Measurements from ENCODE around the gene RARRES1.

RARRES1 gene

DNA sequence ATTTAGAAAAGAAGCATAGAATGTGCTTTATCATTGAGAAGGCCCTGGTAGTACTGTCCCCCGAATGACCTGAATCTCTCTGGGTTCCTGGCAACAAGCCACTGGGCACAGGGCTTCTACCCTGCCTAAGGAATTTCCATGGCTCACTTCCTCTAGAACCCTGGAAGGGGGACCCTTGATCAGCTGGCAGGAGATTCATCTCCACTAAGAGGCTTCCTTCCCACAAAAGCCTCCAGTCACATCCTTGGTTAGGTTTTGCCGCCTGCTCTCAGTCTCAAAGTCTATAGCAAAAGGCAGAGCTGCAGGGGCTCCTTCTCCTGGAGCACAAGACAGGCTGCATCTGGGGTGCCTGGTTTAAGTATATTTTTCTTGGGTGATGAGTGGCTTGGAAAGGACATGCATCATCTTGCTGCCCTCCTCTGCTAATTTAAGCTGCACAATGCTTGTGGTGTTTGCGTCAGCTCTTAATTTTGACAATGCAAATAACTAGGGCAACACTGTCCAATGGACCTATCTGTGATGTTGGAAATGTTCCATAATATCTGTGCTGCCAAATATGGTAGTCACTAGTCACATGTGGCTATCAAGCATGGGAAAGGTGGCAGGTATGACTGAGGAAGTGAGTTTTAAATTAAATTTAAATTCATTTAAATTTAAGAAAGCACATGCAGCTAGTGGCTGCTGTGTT, 33.4 kb upstream of the RARRES1 start:
- no peak for DNase-seq (ENCODE audit: low read depth)

DNA sequence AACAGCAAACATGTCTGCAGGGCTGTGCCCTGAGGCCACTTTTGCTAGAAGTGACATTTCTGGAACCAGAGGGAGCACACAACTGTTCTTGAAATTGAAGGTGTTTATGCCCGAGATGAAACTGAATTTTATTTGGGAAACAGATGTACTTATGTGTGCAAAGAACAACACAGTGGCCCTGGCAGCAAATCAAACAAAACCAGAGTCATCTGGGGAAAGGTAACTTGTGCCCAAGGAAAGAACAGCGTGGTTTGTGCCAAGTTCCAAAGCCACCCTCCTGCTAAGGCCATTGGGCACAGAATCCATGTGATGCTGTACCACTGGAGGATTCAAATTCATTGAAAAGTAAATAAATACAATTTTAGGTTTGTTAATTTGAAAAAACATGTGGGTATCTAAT, 31.2 kb upstream of the RARRES1 start:
- no peak for DNase-seq (ENCODE audit: low read depth)

DNA sequence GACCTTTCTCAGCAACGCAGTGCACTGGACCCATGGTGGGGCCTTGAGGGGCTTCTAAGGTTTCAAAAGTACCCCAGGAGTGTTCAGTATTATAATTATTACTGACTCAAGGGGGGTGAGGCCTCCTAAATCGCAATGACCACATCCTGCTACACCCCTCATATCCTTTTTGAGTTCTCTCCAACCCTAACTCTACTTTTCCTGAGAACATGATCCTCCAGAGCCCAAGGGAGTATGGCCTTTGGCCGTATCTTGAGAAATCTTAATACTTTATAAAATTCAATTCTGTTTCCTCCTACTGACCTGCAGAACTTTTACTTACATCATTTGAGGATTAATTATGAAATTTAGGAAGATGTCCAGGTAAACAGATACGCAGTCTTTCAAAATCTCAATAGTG, 30.4 kb upstream of the RARRES1 start:
- DNase-seq (ENCODE audit: low read depth), result no peak

DNA sequence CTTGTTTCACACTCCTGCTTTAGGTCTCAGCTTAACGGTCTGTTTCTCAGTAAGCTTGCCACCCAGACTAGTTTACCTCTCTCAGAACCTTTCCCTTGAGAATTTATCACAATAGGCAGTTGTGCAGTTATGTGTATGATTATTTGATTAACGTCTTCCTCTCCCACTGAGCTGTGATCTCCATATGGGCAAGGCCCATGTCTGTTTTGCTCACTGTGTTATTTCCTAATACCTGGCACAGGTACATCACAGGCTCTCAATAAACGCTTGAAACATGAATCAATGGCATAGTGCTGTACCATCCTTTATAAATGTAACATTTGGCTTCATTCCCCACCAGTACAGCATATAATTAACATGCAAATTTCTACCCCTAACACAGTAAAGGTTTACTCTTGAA, 29.1 kb upstream of the RARRES1 start:
- no peak for DNase-seq (ENCODE audit: low read depth)

DNA sequence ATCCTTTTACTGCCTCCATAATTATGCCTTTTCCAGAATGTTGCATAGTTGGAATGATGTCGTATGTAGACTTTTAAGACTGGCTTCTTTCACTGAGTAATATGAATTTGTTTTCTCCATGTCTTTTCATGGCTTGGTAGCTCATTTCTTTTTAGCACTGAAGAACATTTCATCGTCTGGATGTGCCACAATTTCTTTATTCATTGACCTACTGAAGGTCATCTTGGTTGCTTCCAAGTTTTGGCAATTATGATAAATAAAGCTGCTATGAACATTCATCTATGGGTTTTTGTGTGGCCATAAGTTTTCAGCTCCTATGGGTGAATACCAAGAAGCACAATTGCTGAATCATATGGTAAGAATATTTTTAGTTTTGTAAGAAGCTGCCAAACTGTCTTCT, 23.2 kb upstream of the RARRES1 start:
- DNase-seq (ENCODE audit: low read depth), result no peak

DNA sequence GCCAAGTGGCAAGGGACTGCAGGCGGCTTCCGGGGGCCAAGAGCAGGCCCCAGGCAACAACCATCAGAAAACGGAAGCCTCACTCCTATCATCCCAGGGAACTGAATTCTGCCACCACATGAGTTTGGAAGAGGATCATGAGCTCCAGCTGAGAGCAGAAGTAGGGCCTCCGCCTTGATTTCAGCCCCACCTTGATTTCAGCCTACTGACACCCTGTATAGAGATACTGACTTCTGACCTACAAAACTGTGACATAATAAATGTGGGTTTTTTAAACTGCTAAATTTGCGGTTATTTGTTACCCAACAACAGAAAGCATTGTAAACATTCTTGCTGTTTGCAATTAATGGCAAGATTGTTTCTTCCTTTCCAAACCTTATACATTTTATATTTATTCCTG, 21.6 kb upstream of the RARRES1 start:
- no peak for DNase-seq (ENCODE audit: low read depth)

DNA sequence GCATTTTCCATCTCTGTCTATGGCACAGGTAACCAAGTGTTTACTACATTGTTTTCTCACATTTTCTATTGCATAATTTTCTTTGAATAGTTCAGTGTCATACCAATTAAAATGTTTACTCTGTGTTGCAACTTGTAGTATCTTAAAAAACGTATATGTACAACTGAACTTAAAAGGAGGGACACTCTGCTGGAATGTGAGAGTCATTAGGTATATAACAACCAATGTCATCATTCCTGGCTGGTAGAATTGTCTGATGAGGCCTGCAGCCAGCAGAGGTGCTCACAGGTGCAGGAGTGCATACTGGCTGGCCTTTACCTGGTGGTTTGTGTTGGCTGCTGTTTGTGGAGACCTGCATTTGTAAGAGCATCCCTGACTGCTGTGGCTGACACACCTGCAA, 19.1 kb upstream of the RARRES1 start:
- DNase-seq (ENCODE audit: low read depth), result no peak

DNA sequence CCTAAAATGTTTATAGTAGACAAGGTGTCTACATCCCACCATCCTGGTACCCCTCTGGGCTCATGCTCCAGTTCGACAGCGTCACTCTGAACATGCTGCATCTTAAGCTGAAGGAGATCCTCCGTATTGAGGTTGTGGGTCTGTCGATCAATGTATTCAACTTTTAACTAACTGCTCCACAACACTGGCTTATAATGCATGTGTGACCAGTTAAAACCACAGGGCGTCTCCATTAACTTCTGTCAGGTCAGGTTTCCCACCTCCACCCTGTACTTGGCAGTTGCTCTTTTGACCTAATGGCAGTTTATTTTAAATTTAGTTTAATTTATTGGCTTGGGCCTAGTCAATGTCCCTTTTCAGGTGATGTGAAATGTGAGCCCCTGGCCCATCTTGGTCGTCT, 17.8 kb upstream of the RARRES1 start:
- DNase-seq (ENCODE audit: low read depth), result no peak

DNA sequence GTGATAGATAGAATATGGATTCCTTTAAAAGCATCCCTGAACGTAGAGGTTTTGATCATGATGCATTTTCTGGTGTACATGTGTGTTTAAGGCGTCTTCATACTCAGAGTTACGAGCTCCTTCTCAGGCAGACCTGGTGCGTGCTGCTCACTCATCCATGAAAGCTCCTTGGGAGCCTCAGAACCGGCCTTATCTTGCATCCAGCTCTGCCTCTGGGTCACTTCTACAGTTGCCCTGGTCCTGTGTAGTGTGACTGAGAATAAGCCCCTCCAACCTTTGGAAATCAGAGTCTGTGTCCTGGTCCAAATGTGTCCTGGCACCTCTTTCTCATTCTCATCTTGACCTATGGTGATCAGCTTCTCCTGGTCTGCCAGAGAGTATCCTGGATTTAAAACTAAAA, 17.3 kb upstream of the RARRES1 start:
- DNase-seq (ENCODE audit: low read depth), result no peak

DNA sequence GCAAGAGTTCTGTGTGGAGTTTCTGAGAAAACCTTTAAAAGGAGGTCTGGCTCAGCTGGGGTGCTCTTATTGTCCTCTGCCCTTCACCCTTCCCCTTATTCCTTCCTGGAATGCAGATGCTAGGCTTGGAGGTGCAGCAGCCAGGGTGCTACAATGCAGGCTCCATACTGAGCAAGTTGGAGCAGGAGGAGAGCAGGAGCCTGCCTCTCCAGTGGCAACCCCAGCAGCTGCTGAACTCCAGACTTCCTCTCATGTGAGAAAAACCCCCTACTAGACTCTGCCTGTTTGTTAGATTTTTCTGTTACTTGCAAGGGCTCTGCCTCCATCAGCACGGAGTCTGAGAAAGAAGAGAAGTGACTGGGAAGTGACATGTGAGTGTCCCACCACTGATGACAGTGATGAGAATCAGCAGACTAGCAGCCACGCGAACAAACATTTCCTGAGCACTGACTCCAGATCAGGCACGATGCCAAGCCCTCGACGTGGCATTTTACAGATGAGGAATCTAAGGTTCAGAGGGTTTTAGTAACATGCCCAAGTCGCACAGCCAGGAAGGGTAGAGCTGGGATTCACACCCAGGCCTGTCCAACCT, 16.1 kb upstream of the RARRES1 start:
- DNase-seq (ENCODE audit: low read depth), result no peak

DNA sequence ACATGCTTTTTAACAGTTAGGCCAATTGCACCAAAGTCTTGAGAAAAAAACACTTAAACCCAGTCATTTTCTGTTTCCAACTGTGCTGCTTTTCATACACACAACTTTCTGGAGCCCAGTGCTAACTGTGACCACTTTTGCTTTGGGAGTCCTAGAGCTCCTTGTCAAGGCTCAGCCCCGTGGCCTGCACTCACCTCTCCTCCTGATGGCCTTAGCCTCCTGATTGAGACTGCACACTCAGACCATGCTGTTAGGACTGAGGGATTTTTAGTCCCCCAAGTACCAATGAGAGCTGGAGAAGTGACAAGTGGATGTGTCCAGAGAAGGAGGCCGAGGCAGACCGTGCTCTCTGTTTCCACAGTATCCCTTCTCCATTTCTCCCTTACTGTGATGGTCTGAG, 15.2 kb upstream of the RARRES1 start:
- no peak for DNase-seq (ENCODE audit: low read depth)

DNA sequence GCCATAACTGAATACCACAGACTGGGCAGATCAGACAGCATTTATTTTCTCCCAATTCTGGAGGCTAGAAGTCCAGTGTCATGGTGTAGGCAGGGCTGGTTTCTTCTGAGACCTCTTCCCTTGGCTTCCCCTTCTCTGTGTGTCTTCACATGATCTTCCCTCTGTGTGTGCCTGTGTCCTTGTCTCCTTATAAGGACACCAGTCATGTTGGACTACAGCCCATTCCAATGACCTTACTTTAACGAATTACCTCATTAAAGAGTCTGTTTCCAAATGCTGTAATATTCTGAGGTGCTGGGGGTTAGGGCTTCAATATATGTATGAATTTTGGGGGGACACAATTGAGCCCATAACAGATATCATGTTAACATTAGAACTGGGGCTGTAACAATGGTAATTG, 13.3 kb upstream of the RARRES1 start:
- no peak for DNase-seq (ENCODE audit: low read depth)

DNA sequence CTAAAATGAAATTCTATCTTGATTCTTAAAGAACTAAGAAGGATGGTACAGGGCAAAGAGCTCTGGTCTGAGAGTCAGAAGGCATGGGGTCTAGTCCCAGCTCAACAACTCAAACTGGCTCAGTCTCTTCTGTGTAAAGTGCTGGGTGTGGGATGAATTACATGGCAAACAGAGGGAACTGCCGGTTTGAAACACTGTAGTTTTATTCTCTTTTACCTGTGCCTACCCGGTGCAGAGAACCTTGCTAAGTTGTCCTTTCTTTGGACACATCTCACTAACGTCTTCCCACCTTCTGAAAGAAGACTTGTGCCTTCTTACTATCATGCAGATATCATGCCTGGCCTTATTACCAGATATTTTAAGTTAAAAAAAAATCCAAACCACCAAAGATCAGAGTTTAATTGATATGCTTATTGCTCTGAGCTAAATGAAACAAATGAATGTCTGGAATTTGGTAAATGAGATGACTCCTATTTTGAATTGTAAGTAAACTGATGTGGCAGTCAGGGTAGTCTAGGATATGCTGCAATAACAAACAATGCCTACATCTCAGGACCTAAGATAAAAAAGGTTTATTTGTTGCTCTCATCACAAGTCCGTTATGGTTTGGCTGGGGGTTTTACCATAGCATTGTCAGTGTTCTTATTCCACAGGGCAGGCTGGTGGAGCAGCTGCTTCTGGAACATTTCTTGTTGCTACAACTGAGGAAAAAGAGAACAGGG, 12.5 kb upstream of the RARRES1 start:
- DNase-seq (ENCODE audit: low read depth), result no peak

DNA sequence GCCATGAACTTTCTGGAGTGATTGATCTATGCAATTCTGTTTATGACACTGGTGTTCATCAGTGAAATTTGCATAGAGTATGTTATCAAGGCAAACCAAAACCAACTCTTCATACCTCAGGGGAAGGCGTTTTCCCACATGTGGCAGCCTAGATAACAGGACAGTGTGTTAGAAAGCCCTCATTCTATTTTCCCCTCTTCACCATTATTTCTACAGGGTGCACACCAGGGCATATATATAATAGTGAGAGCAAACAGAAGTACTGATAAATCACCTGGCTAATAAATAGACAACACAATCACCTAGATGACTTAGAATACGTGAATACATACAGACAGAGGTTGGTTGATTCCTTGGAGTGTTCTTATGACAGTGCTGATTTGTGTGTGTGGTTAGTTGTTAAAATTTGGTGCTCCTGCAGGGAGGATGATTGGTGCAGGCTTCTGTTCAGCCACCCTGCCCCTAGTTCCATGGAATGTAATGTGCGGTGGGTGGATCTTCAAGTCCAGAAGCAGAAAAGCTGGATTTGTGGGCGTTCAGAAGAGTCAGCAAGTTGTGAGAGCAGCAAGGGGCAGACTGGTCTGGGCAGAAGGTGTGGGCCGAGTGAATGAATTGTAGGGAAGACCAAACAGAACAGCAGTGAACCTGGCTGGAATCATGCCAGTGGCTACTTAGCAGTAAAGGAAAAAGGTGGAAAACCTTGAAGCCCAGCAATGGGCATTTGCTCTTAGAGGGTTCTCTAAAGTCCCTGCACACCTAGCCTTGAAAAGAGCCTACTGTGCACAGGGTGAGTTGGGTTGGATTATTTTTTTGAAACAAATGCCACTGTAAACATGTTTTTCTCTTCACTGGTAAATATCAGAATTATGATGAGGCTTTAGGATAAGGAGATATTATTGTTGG, 11.7 kb upstream of the RARRES1 start:
- DNase-seq (ENCODE audit: low read depth), result no peak

DNA sequence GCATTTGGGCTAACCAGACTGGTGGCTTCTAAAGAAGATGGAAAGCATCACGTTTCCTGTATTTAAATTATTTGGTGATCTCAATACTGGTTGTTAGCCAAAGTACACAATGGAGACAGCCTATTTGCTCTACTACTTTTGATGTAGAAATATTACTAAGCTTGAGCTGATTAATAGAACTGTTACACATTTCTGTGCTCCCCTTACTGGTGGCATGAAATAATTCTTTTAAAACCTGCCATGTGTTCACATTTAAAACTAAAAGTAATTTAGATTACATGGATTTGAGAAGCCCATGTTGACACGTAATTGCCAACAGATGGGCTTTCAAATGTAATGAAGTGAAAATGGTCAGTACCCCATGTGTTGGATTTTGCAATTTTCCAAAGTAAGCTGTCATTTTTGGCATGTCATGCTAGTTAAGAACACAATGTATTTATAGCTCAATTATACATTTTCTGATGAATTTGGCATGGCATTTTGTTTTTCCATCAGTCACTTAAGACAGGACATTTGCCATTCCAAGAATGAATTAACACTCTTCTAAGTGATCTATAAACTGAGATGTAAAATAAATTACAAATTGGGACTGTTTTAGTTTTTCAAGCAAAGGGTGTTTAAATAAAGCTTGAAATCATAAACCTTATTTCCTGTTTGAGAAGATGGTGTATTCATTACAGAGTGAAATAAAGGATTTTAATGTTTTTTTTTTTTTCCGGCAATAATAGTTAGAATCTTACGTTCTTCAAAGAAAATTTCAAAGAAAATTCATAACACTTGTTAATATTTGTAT, 10.8 kb upstream of the RARRES1 start:
- no peak for DNase-seq (ENCODE audit: low read depth)

DNA sequence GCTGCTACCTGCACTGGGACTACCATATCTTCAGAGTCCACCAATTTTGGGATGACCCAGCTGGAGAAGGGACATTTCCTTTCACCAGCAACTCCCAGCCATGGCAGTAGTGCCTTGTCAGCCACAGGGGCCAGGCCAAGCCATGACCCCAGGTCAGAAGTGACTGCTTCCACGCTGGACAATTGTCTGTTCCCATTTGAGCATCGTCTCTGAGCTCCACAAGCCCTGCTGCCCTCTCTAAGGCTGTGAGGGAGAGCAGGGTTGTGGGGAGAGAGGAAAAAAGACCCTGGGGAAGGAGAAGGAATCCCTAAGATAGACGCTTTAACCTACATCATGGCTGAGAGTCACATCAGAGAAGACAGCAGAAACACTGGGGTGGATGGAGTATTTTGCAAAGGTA, 7.4 kb upstream of the RARRES1 start:
- DNase-seq (ENCODE audit: low read depth), result no peak

DNA sequence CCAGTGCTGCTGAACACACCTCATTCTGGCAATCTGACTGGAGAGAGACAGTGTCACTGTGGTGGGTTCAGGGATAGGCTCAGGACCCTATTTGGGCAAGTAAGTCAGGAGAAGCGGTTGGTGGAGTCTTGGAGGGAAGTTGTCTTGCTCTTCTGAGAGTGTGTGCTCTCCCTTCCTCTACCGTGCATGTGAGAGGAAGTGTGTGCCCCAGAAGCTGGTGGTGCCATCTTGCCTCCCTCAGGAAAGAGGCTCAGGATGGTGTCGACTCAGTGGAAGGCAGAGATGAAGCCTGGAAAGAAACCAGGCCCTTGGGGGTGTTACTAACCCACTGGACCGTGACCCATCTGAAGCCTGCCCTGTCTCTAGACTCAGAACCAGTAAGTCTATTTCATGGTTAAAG, 6.8 kb upstream of the RARRES1 start:
- no peak for DNase-seq (ENCODE audit: low read depth)

DNA sequence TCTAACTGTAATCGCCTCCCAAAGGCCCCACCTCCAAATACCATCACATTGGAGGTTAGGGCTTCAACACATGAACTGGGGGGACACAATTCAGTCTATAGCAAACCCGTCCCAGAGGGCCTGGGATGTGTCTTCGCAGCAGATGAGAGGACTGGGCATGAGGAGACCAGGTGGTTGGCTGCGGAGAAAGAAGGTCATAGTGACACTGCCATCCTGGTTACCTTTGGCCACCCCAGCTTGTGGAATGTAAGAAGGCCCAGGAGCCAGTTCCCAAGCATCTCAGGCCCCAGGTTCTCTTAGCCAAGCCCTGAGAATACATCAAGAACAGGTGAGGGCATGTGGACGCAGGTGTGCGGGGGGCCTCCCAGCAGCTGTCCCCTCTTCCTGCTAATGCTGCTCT, 6.4 kb upstream of the RARRES1 start:
- DNase-seq (ENCODE audit: low read depth), result no peak

DNA sequence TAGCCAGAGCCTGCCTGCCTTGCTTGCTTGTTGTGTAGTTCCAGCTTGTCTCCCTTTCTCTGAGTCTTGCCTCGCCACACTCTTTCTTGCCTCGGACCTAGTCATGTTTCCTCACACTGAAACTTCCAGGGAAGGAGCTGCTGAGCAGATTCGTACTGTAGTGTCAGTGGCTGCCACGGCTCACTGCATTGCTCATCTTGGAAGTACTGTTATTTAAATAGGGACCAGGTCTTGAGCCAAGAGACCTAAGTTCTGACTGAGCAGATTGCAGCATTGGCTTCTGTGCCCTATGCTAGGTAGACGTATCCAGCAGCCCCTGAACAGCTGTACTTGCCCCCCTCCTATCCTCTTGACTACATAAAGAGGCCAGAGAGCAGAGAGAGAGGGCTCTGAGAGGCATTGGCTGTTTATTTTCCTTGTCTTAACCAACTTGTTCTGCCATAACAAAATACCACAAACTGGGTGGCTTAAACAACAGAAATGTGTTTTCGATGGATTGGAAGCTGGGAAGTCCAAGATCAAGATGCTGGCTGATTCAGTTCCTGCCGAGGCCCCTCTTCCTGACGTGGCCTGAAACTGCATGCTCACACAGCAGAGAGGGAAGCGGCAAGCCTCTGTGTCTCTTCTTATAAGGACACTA, 5.8 kb upstream of the RARRES1 start:
- no peak for DNase-seq (ENCODE audit: low read depth)

DNA sequence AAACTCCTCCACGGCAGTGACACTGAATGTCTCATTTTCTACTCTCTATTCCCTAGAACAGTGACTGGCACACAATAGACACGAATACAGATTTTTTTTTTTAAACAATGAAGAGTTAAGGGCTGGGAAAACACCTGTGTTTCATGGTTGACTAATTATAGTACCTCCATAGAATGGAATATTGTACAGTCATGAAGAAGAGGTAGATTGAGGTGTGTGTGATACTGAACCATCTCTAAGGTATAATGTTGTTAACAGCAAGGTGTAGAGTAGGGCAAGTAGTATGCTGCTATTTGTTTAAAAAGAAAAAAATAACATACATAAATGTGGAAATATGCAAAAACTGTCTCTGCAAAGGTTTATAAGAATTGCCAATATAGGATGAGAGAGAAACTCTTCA, 5.2 kb upstream of the RARRES1 start:
- no peak for DNase-seq (ENCODE audit: low read depth)

Measured in T follicular helper cell (primary cell).